Tibial nerve (tissue), 4 donors: Measurements from ENCODE around the gene PAX3.

Experiments
- EP300 ChIP-seq, 2 donors: sonication (generic); formaldehyde crosslinking; IDR thresholded peaks; one replicate each; pipeline ENCODE4 v1.6.1; 2017; ENCODE audit warnings: antibody characterized with exemption in 2 of 2, mild to moderate bottlenecking in 1 of 2
- POLR2A ChIP-seq, 2 donors: fragments of 450-650 bp; IDR thresholded peaks; one replicate each; pipeline ENCODE4 v1.6.1; 2017; ENCODE audit warnings: antibody characterized with exemption in 2 of 2, mild to moderate bottlenecking in 2 of 2, moderate library complexity in 2 of 2
- TF ChIP-seq, protein P1 (sequence below), 5 experiments: fragments of 200-600 bp in 3 of 5; fragments of 450-650 bp in 2 of 5; sonication (generic) in 3 of 5; IDR thresholded peaks; one replicate each; pipeline ENCODE4 v1.5.1; 2016 to 2019; ENCODE audit warnings: antibody characterized with exemption in 5 of 5, mild to moderate bottlenecking in 3 of 5, moderate library complexity in 2 of 5

DNA sequence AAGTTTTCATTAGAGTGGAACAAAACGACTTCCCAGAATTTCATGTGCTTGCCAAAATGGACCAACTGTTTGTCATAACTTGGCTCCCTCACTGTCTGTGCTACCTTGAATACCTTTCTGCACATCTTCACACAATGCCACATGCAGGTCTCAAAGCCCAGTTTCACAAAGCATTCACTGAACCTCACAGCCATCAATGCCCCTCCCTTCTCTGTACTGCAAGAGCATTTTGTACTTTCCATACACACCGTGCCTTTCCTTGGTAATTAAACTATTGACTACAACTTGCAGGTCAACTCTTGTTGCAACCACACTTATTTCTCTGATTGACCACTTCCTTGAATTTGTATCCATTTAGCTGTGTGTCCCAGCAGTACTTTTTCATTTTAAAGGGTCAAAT, 50.5 kb downstream of the PAX3 start:
- TF ChIP-seq POLR2A (IDR thresholded peaks at IDR 0.05) = no peak
- TF ChIP-seq, protein P1, sequence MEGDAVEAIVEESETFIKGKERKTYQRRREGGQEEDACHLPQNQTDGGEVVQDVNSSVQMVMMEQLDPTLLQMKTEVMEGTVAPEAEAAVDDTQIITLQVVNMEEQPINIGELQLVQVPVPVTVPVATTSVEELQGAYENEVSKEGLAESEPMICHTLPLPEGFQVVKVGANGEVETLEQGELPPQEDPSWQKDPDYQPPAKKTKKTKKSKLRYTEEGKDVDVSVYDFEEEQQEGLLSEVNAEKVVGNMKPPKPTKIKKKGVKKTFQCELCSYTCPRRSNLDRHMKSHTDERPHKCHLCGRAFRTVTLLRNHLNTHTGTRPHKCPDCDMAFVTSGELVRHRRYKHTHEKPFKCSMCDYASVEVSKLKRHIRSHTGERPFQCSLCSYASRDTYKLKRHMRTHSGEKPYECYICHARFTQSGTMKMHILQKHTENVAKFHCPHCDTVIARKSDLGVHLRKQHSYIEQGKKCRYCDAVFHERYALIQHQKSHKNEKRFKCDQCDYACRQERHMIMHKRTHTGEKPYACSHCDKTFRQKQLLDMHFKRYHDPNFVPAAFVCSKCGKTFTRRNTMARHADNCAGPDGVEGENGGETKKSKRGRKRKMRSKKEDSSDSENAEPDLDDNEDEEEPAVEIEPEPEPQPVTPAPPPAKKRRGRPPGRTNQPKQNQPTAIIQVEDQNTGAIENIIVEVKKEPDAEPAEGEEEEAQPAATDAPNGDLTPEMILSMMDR (IDR thresholded peaks at IDR 0.05) = no peak
- no peak for TF ChIP-seq EP300 (IDR thresholded peaks at IDR 0.05)
